Loucy (cell line): Measurements from ENCODE around the gene CPZ.

ENCODE experiments used
- EZH2phosphoT487 ChIP-seq: fragments of 200-600 bp; IDR thresholded peaks from 2 replicates; pipeline ENCODE4 v1.6.1; 2018; ENCODE audit warnings: antibody characterized with exemption, mild to moderate bottlenecking, moderate library complexity, borderline replicate concordance
- TF ChIP-seq, protein P1 (sequence below): fragments of 200-600 bp; sonication (generic); conservative IDR thresholded peaks from 2 replicates; pipeline ENCODE4 v1.5.1; 2014; ENCODE audit warnings: mild to moderate bottlenecking, antibody characterized with exemption, low read length

DNA sequence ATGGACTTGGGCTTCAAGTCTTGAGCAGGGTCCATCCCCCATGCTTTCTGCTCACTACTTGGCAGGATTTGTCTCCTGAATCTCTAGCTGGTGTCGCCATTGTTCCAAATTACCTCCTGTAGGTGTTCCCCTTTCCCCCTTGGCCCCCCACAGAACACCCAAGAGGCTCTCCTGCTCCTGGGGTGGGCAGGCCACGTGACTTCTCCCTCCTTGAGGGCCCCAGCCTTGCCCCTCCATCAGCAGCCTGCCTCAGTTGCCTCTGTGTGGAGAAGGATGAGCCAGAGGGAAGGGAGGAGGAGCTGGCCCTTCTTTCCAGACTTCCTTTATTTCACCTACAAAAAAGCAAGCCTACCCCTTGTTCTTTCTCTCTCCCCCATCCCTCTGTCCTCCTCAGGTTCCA lies 10.5 kb upstream of the CPZ start:
- TF ChIP-seq, protein P1, sequence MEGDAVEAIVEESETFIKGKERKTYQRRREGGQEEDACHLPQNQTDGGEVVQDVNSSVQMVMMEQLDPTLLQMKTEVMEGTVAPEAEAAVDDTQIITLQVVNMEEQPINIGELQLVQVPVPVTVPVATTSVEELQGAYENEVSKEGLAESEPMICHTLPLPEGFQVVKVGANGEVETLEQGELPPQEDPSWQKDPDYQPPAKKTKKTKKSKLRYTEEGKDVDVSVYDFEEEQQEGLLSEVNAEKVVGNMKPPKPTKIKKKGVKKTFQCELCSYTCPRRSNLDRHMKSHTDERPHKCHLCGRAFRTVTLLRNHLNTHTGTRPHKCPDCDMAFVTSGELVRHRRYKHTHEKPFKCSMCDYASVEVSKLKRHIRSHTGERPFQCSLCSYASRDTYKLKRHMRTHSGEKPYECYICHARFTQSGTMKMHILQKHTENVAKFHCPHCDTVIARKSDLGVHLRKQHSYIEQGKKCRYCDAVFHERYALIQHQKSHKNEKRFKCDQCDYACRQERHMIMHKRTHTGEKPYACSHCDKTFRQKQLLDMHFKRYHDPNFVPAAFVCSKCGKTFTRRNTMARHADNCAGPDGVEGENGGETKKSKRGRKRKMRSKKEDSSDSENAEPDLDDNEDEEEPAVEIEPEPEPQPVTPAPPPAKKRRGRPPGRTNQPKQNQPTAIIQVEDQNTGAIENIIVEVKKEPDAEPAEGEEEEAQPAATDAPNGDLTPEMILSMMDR = no peak
- no peak for TF ChIP-seq EZH2phosphoT487
